GM18511 (cell line): ENCODE data around the gene HLA-B.

Experiments
- ATAC-seq: cut with Tn5 transposase; IDR thresholded peaks from one replicate; pipeline ENCODE4 v1.9.1; 2021; ENCODE audit warnings: mild to moderate bottlenecking, moderate library complexity; ENCODE audit not compliant: unreplicated experiment

HLA-B gene

GRCh38 chr6:31308050-31308844 lies 48.7 kb downstream of the HLA-B start:
- no peak for ATAC-seq

GRCh38 chr6:31307669-31308049 lies 49.3 kb downstream of the HLA-B start:
- ATAC-seq = no peak

GRCh38 chr6:31305703-31306219 lies 51.2 kb downstream of the HLA-B start:
- ATAC-seq = no peak

GRCh38 chr6:31304683-31305082 lies 52.3 kb downstream of the HLA-B start:
- no peak for ATAC-seq
